ENCODE results near the gene ATP9A.

Gene ATP9A

GRCh38 chr20:51597389-51598231 is 170.6 kb downstream of the ATP9A start:
- no peak for DNase-seq (ENCODE audit: low read depth)

- DNase-seq (ENCODE audit: low read depth), result no peak
Measured at GRCh38 chr20:51596668-51597388, 171.4 kb downstream of the ATP9A start.

DNA sequence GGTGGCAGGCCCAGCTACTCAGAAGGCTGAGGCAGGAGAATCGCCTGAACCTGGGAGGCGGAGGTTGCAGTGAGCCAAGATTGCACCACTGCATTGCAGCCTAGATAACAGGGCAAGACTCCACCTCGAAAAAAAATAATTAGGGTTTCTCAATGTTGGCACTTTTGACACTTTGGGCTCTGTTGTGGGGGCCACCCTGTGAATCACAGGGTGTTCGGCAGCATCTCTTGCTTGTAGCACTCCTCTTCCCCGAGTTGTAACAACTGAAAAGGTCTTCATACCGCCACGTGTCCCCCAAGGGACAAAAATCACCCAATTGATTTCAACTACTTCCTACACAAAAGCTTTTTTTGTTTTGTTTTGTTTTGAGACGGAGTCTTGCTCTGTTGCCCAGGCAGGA is 172.4 kb downstream of the ATP9A start:
- no peak for DNase-seq (ENCODE audit: low read depth)

GRCh38 chr20:51595058-51595532 is 173.1 kb downstream of the ATP9A start:
- peak; percentile 58 for DNase-seq (ENCODE audit: low read depth)

GRCh38 chr20:51594236-51595057 is 173.7 kb downstream of the ATP9A start:
- DNase-seq (ENCODE audit: low read depth), result no peak

DNA sequence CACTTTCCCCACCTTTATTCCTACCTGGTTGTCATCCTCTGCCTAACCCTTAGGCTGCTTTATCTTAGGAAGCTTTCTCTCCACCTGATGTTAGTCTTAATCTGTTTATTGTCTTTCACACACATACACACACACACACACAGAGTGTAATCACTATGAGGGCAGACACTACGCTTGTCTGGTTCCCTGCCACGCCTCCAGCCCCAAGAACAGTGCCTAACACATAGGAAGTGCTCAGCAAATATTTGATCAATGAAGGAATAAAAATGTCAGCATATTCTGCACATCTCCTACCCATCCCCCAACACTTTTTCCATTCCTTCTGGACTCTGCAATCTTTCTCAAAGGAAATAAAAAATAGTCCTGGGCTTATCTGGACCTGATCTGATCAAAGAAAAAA is 174.6 kb downstream of the ATP9A start:
- no peak for DNase-seq (ENCODE audit: low read depth)

DNA sequence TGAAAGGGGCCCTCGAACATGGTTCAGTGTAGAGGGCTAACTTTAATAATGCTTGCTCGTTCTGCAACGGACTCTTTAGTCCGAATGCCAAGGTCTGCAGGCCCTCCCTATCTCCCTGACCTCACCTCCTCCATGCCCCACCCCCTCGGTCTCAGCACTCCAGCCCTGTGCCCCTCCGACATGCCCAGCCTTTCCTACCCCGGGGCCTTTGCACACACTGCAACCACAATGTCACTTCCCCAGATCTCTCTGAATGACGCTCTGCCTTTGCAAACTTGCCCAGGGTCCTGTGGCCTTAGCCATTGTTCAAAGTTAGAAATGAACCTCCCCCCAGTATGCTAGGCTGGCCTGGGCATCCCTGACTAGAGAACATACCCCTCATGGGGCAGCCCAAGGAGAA is 175.6 kb downstream of the ATP9A start:
- no peak for DNase-seq (ENCODE audit: low read depth)

- DNase-seq (ENCODE audit: low read depth), result no peak
Measured at GRCh38 chr20:51591871-51592270, 176.3 kb downstream of the ATP9A start.

DNA sequence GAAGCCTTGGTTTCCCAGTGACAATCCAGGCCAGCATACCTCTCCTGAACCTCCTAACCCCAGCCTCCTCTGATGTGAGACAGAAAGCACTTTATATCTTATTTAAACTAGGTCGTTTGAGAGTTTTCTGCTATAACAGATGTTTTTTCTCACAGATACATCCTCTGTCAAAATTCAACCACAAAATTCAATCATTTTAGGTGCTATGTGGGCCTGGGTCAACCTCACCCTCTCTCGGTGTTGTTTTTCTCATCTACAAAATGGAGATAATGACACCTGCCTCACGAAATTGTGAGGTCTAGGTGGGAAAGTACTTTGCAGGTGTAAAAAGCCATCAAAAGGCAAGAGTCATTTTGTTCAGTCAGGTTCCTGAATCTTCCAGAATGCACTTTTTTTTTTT is 179.4 kb downstream of the ATP9A start:
- DNase-seq (ENCODE audit: low read depth), result no peak

GRCh38 chr20:51587145-51587544 is 181.0 kb downstream of the ATP9A start:
- no peak for DNase-seq (ENCODE audit: low read depth)

DNA sequence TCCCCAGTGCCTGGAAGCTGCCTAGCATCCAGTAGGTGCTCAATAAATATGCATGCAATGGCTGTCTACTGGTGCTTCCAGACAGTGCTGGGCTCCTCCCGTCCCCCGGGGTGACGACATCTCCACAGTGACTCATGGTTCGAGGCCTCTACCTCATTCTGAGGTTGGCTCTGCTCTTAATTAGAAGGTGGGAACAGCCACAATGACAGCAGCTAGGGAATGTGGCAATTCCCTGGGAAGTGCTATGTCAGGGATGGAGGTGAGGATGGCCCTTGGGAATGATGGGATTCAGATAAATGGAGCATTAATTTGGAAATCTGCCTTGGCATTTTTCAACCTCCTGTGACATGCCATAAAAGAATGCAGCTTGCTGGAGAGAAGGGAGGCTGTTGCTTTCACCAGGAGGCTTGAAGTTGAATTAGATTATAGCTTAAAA is 182.2 kb downstream of the ATP9A start:
- DNase-seq (ENCODE audit: low read depth), result no peak

- DNase-seq (ENCODE audit: low read depth), result no peak
Measured at GRCh38 chr20:51585148-51585547, 183.0 kb downstream of the ATP9A start.

DNA sequence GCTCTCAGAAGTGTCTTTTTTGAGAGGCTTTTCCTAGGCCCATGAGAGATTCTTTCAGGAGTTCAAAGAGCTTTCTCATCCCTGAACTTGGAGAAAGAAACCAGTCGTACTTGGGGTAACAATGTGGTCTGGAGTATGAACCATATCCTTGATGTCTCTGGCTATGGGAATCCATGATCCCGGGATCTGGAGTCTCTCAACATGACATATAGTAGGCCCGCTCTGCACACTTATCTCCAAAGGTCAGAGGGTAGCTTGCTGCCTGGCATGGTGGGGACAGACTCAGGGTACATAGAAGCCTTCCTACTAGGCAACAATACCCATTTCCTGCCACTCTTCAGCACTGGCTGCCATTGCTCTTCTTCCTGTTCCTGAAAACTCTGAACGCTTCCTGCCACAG is 183.5 kb downstream of the ATP9A start:
- DNase-seq (ENCODE audit: low read depth), result no peak

GRCh38 chr20:51584116-51584515 is 184.1 kb downstream of the ATP9A start:
- DNase-seq (ENCODE audit: low read depth), result no peak

- DNase-seq (ENCODE audit: low read depth), result no peak
Measured at GRCh38 chr20:51583499-51583898, 184.7 kb downstream of the ATP9A start.

DNA sequence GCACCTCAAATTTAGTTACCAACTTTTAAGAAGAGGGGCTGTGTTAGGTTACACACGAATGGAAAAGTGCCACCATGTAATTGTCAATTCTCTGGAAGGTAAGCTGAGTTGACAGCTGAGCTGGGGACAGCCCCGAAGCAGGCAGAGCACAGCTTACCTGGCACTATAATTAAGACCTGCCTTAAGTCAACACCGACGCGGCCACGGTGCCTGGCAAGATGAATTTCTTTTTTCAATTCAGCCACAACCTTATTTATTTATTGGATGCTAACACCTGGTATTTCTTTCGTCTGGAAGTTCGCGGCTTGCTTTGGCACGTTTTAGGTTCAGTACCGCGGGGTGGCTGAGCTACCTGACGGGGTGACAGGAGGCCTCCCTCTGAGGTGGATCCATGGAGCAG is 185.1 kb downstream of the ATP9A start:
- DNase-seq (ENCODE audit: low read depth), result no peak

DNA sequence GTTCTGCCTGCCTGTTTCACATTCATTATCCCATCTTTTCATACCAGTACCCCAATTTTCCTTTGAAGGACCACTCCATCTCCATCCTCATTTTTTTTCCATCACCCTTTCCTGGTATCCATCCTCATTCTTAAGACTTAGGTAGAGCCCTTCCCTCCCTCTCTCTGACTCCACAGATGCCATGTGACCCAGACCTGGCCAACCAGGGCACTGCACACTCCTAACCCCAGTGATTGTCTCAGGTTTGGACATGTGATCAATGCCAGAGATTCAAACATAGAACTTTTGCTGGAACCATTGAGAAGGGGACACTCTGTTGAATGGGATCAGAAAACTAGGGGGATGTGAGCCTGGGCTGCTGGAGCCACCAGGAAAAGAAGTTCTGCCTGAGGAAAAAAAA is 186.6 kb downstream of the ATP9A start:
- no peak for DNase-seq (ENCODE audit: low read depth)

- DNase-seq (ENCODE audit: low read depth), result no peak
Measured at GRCh38 chr20:51579137-51579536, 189.1 kb downstream of the ATP9A start.

GRCh38 chr20:51578145-51578459 is 190.1 kb downstream of the ATP9A start:
- DNase-seq (ENCODE audit: low read depth), result no peak

DNA sequence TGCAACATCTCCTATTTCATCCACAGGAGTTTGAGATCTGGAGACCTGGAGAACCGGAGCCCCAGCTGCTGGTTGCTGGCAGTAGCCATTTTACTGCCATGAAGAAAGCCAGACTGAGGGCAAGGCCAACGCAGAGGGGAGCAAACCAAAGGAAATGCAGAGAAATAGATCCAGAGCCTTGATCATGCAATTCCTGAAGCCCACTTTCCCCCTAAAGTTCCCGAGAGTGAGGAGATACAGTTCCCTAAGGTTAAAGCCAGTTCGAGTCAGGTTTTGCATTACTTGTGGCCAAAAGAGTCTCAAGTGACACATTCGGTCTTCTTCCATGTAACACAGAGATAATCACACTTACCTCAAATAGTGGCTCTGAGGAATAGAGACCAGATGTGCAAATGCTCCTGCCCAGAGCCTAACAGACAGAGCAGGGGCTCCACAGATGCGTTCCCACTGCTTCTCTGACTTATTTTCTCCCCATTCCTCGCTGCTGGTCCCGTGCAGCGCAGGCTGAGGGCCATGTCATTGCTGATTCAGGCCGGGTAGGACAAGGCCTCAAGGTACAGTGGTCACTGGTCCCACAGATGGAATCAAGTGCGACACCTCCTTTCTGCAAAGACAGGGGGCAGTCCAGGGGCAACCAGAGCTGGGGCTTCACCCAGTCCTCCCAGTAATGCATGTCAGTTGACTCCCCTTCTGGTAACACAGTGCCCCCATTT is 190.6 kb downstream of the ATP9A start:
- DNase-seq (ENCODE audit: low read depth), result no peak

GRCh38 chr20:51575486-51575885 is 192.7 kb downstream of the ATP9A start:
- DNase-seq (ENCODE audit: low read depth), result no peak

Data from CMK (cell line).